ENCODE data around the gene MRPL52.

MRPL52 gene

DNA sequence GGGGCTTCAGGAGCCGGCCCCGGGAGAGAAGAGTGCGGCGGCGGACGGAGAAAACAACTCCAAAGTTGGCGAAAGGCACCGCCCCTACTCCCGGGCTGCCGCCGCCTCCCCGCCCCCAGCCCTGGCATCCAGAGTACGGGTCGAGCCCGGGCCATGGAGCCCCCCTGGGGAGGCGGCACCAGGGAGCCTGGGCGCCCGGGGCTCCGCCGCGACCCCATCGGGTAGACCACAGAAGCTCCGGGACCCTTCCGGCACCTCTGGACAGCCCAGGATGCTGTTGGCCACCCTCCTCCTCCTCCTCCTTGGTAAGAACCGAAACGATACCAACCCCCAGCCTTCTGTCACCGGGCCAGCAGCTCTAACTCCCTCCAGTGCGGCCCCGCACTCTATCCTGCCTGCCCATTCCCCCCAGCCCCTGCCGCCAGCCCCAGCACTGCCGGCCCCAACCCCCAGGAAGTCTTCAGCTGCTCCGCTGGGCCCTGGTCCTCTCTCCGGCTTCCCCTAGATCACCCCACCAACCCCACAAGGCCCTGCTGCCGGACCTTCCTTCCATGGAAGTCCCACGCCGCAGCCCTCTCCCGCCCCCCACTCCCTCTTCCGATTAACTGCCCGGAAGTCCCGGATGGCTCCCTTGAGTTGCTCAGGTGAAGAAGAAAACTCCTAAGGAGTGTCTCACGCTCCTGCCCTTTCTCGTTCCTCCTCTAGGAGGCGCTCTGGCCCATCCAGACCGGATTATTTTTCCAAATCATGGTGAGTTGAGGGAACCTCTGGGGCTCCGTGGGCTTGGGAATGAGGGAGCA is 42.5 kb downstream of the MRPL52 start (continued):
- TF ChIP-seq ZEB2 (tag by site-specific recombination; IDR thresholded peaks at IDR 0.05) (peak; percentile 72; the same call in 1 of the 2 replicates), SP3 (tag by site-specific recombination; IDR thresholded peaks at IDR 0.05) (no peak), ZNF350 (tag by site-specific recombination; IDR thresholded peaks at IDR 0.05) (no peak), GLIS2 (tag by site-specific recombination; IDR thresholded peaks at IDR 0.05) (peak; percentile 86), GFI1B (tag by site-specific recombination; IDR thresholded peaks at IDR 0.05) (no peak), ZNF560 (tag by site-specific recombination; IDR thresholded peaks at IDR 0.05; ENCODE audit: borderline replicate concordance) (no peak), ZNF76 (tag by site-specific recombination; IDR thresholded peaks at IDR 0.05; ENCODE audit: borderline replicate concordance, low read depth) (peak; percentile 58; the same call in 1 of the 2 replicates), ZNF2 (tag by site-specific recombination; IDR thresholded peaks at IDR 0.05) (no peak), ZBTB8A (tag by site-specific recombination; IDR thresholded peaks at IDR 0.05) (no peak), HOXD13 (CRISPR knock-in tag; IDR thresholded peaks at IDR 0.05; ENCODE audit: borderline replicate concordance) (no peak), ZNF747 (tag by site-specific recombination; IDR thresholded peaks at IDR 0.05) (no peak), YY2 (tag by site-specific recombination; IDR thresholded peaks at IDR 0.05) (no peak), YY1 (tag by site-specific recombination; IDR thresholded peaks at IDR 0.05) (no peak), ZNF791 (tag by site-specific recombination; IDR thresholded peaks at IDR 0.05) (no peak), ZNF621 (tag by site-specific recombination; IDR thresholded peaks at IDR 0.05) (no peak), ZNF654 (tag by site-specific recombination; IDR thresholded peaks at IDR 0.05; ENCODE audit: low read depth) (peak; percentile 44), ZNF473 (tag by site-specific recombination; IDR thresholded peaks at IDR 0.05) (no peak), ZNF629 (tag by site-specific recombination; IDR thresholded peaks at IDR 0.05) (no peak)
- TF ChIP-seq, protein P1, sequence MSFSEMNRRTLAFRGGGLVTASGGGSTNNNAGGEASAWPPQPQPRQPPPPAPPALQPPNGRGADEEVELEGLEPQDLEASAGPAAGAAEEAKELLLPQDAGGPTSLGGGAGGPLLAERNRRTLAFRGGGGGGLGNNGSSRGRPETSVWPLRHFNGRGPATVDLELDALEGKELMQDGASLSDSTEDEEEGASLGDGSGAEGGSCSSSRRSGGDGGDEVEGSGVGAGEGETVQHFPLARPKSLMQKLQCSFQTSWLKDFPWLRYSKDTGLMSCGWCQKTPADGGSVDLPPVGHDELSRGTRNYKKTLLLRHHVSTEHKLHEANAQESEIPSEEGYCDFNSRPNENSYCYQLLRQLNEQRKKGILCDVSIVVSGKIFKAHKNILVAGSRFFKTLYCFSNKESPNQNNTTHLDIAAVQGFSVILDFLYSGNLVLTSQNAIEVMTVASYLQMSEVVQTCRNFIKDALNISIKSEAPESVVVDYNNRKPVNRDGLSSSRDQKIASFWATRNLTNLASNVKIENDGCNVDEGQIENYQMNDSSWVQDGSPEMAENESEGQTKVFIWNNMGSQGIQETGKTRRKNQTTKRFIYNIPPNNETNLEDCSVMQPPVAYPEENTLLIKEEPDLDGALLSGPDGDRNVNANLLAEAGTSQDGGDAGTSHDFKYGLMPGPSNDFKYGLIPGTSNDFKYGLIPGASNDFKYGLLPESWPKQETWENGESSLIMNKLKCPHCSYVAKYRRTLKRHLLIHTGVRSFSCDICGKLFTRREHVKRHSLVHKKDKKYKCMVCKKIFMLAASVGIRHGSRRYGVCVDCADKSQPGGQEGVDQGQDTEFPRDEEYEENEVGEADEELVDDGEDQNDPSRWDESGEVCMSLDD (tag by site-specific recombination; IDR thresholded peaks at IDR 0.05), result no peak; the same call in 1 of the 2 replicates
- TF ChIP-seq, protein P2, sequence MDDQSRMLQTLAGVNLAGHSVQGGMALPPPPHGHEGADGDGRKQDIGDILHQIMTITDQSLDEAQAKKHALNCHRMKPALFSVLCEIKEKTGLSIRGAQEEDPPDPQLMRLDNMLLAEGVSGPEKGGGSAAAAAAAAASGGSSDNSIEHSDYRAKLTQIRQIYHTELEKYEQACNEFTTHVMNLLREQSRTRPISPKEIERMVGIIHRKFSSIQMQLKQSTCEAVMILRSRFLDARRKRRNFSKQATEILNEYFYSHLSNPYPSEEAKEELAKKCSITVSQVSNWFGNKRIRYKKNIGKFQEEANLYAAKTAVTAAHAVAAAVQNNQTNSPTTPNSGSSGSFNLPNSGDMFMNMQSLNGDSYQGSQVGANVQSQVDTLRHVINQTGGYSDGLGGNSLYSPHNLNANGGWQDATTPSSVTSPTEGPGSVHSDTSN (CRISPR knock-in tag; IDR thresholded peaks at IDR 0.05), result 0 out of 2 replicates have a peak, but pooled peaks have one; percentile 38
- TF ChIP-seq, protein P3, sequence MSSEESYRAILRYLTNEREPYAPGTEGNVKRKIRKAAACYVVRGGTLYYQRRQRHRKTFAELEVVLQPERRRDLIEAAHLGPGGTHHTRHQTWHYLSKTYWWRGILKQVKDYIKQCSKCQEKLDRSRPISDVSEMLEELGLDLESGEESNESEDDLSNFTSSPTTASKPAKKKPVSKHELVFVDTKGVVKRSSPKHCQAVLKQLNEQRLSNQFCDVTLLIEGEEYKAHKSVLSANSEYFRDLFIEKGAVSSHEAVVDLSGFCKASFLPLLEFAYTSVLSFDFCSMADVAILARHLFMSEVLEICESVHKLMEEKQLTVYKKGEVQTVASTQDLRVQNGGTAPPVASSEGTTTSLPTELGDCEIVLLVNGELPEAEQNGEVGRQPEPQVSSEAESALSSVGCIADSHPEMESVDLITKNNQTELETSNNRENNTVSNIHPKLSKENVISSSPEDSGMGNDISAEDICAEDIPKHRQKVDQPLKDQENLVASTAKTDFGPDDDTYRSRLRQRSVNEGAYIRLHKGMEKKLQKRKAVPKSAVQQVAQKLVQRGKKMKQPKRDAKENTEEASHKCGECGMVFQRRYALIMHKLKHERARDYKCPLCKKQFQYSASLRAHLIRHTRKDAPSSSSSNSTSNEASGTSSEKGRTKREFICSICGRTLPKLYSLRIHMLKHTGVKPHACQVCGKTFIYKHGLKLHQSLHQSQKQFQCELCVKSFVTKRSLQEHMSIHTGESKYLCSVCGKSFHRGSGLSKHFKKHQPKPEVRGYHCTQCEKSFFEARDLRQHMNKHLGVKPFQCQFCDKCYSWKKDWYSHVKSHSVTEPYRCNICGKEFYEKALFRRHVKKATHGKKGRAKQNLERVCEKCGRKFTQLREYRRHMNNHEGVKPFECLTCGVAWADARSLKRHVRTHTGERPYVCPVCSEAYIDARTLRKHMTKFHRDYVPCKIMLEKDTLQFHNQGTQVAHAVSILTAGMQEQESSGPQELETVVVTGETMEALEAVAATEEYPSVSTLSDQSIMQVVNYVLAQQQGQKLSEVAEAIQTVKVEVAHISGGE (tag by site-specific recombination; conservative IDR thresholded peaks at IDR 0.05; ENCODE audit: low read depth), result peak; percentile 60
- TF ChIP-seq, protein P4, sequence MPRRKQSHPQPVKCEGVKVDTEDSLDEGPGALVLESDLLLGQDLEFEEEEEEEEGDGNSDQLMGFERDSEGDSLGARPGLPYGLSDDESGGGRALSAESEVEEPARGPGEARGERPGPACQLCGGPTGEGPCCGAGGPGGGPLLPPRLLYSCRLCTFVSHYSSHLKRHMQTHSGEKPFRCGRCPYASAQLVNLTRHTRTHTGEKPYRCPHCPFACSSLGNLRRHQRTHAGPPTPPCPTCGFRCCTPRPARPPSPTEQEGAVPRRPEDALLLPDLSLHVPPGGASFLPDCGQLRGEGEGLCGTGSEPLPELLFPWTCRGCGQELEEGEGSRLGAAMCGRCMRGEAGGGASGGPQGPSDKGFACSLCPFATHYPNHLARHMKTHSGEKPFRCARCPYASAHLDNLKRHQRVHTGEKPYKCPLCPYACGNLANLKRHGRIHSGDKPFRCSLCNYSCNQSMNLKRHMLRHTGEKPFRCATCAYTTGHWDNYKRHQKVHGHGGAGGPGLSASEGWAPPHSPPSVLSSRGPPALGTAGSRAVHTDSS (tag by site-specific recombination; IDR thresholded peaks at IDR 0.05), result peak; percentile 69
- TF ChIP-seq, protein P5, sequence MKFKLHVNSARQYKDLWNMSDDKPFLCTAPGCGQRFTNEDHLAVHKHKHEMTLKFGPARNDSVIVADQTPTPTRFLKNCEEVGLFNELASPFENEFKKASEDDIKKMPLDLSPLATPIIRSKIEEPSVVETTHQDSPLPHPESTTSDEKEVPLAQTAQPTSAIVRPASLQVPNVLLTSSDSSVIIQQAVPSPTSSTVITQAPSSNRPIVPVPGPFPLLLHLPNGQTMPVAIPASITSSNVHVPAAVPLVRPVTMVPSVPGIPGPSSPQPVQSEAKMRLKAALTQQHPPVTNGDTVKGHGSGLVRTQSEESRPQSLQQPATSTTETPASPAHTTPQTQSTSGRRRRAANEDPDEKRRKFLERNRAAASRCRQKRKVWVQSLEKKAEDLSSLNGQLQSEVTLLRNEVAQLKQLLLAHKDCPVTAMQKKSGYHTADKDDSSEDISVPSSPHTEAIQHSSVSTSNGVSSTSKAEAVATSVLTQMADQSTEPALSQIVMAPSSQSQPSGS (tag by site-specific recombination; IDR thresholded peaks at IDR 0.05; ENCODE audit: low read depth), result no peak
- TF ChIP-seq, protein P6, sequence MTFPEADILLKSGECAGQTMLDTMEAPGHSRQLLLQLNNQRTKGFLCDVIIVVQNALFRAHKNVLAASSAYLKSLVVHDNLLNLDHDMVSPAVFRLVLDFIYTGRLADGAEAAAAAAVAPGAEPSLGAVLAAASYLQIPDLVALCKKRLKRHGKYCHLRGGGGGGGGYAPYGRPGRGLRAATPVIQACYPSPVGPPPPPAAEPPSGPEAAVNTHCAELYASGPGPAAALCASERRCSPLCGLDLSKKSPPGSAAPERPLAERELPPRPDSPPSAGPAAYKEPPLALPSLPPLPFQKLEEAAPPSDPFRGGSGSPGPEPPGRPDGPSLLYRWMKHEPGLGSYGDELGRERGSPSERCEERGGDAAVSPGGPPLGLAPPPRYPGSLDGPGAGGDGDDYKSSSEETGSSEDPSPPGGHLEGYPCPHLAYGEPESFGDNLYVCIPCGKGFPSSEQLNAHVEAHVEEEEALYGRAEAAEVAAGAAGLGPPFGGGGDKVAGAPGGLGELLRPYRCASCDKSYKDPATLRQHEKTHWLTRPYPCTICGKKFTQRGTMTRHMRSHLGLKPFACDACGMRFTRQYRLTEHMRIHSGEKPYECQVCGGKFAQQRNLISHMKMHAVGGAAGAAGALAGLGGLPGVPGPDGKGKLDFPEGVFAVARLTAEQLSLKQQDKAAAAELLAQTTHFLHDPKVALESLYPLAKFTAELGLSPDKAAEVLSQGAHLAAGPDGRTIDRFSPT (tag by site-specific recombination; IDR thresholded peaks at IDR 0.05), result no peak
- TF ChIP-seq, protein P7, sequence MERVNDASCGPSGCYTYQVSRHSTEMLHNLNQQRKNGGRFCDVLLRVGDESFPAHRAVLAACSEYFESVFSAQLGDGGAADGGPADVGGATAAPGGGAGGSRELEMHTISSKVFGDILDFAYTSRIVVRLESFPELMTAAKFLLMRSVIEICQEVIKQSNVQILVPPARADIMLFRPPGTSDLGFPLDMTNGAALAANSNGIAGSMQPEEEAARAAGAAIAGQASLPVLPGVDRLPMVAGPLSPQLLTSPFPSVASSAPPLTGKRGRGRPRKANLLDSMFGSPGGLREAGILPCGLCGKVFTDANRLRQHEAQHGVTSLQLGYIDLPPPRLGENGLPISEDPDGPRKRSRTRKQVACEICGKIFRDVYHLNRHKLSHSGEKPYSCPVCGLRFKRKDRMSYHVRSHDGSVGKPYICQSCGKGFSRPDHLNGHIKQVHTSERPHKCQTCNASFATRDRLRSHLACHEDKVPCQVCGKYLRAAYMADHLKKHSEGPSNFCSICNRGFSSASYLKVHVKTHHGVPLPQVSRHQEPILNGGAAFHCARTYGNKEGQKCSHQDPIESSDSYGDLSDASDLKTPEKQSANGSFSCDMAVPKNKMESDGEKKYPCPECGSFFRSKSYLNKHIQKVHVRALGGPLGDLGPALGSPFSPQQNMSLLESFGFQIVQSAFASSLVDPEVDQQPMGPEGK (tag by site-specific recombination; IDR thresholded peaks at IDR 0.05), result peak; percentile 74
